ENCODE measurements around the gene SMG9.
"Not testable (repeated sequence)": the region's sequence is repeated elsewhere in the genome, so short reads cannot be mapped to it uniquely, and the experiment has no call there.

SMG9 gene

GRCh38 chr19:43779147-43779819, 24.5 kb upstream of the SMG9 start:
- H3K27me3 ChIP-seq (ENCODE audit: control insufficient read depth, insufficient read depth, low read length): peaks cover 13% of the 10 kb centered on the region
- no peaks in the 10 kb centered on the region for H3K9me3 ChIP-seq (ENCODE audit: control insufficient read depth, insufficient read depth, low read length)
- no peak overlapping the region for H3K27ac ChIP-seq (ENCODE audit: low read depth, low read length)
- H3K36me3 ChIP-seq (ENCODE audit: control insufficient read depth, insufficient read depth, low read length): no peaks in the 10 kb centered on the region
- no peak overlapping the region for H3K4me3 ChIP-seq (ENCODE audit: low read depth, low read length)
- H3K9ac ChIP-seq (ENCODE audit: low read depth, low read length): no peak overlapping the region
- H3K4me1 ChIP-seq (ENCODE audit: control insufficient read depth, insufficient read depth, low read length): peaks cover 21% of the 10 kb centered on the region

GRCh38 chr19:43778651-43779050, 23.9 kb upstream of the SMG9 start:
- Histone ChIP-seq H3K9ac (ENCODE audit: low read depth, low read length) (no peak overlapping the region), H3K4me1 (ENCODE audit: control insufficient read depth, insufficient read depth, low read length) (peaks cover 26% of the 10 kb centered on the region), H3K27me3 (ENCODE audit: control insufficient read depth, insufficient read depth, low read length) (peaks cover 19% of the 10 kb centered on the region), H3K4me3 (ENCODE audit: low read depth, low read length) (no peak overlapping the region), H3K36me3 (ENCODE audit: control insufficient read depth, insufficient read depth, low read length) (no peaks in the 10 kb centered on the region), H3K27ac (ENCODE audit: low read depth, low read length) (no peak overlapping the region), H3K9me3 (ENCODE audit: control insufficient read depth, insufficient read depth, low read length) (no peaks in the 10 kb centered on the region)

- H3K27me3 ChIP-seq (ENCODE audit: control insufficient read depth, insufficient read depth, low read length): peaks cover 34% of the 10 kb centered on the region
- peaks cover 31% of the 10 kb centered on the region for H3K4me1 ChIP-seq (ENCODE audit: control insufficient read depth, insufficient read depth, low read length)
- H3K9me3 ChIP-seq (ENCODE audit: control insufficient read depth, insufficient read depth, low read length): no peaks in the 10 kb centered on the region
- peak overlapping the region; percentile 51 for H3K27ac ChIP-seq (ENCODE audit: low read depth, low read length)
- no peak overlapping the region for H3K4me3 ChIP-seq (ENCODE audit: low read depth, low read length)
- H3K9ac ChIP-seq (ENCODE audit: low read depth, low read length): no peak overlapping the region
- no peaks in the 10 kb centered on the region for H3K36me3 ChIP-seq (ENCODE audit: control insufficient read depth, insufficient read depth, low read length)
Measured at GRCh38 chr19:43777163-43777695, 22.5 kb upstream of the SMG9 start.

DNA sequence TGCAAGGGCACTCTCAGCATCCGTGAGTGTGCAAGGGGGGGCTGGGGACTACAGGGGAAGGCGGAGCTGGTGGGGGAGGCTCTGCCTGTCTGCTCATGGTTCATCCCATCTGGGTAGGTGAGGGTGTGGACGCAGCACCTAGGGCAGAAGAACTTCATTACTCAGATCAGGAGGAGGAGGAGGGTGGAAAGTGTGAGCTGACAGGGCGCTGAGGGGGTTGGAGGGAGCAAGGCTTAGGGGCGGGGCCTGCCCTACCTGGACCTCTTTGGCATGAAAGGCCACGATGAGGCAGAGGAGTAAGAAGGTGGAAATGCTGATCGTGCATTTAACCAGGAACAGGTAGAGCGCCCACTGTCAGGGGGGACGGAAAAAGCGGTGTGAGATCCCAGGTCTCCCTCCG, 21.5 kb upstream of the SMG9 start:
- no peaks in the 10 kb centered on the region for H3K9me3 ChIP-seq (ENCODE audit: control insufficient read depth, insufficient read depth, low read length)
- H3K4me3 ChIP-seq (ENCODE audit: low read depth, low read length): no peak overlapping the region
- peaks cover 31% of the 10 kb centered on the region for H3K4me1 ChIP-seq (ENCODE audit: control insufficient read depth, insufficient read depth, low read length)
- H3K9ac ChIP-seq (ENCODE audit: low read depth, low read length): no peak overlapping the region
- no peak overlapping the region for H3K27ac ChIP-seq (ENCODE audit: low read depth, low read length)
- H3K27me3 ChIP-seq (ENCODE audit: control insufficient read depth, insufficient read depth, low read length): peaks cover 36% of the 10 kb centered on the region
- H3K36me3 ChIP-seq (ENCODE audit: control insufficient read depth, insufficient read depth, low read length): no peaks in the 10 kb centered on the region

- peaks cover 31% of the 10 kb centered on the region for H3K4me1 ChIP-seq (ENCODE audit: control insufficient read depth, insufficient read depth, low read length)
- H3K9ac ChIP-seq (ENCODE audit: low read depth, low read length): no peak overlapping the region
- no peaks in the 10 kb centered on the region for H3K9me3 ChIP-seq (ENCODE audit: control insufficient read depth, insufficient read depth, low read length)
- no peak overlapping the region for H3K4me3 ChIP-seq (ENCODE audit: low read depth, low read length)
- peaks cover 36% of the 10 kb centered on the region for H3K27me3 ChIP-seq (ENCODE audit: control insufficient read depth, insufficient read depth, low read length)
- no peaks in the 10 kb centered on the region for H3K36me3 ChIP-seq (ENCODE audit: control insufficient read depth, insufficient read depth, low read length)
- H3K27ac ChIP-seq (ENCODE audit: low read depth, low read length): no peak overlapping the region
Measured at GRCh38 chr19:43775299-43775890, 20.6 kb upstream of the SMG9 start.

DNA sequence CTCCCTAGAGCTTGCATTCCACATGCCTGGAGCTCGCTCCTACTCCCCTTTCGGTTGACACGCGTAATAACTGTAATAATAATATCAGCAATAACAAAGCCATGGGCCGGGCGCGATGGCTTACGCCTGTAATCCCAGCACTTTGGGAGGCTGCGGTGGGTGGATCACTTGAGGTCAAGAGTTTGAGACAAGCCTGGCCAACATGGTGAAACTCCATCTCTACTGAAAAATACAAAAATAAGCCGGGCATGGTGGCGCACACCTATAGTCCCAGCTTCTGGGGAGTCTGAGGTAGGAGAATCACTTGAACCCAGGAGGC, 20.1 kb upstream of the SMG9 start:
- peaks cover 36% of the 10 kb centered on the region for H3K27me3 ChIP-seq (ENCODE audit: control insufficient read depth, insufficient read depth, low read length)
- H3K9me3 ChIP-seq (ENCODE audit: control insufficient read depth, insufficient read depth, low read length); H3K27ac ChIP-seq (ENCODE audit: low read depth, low read length); H3K36me3 ChIP-seq (ENCODE audit: control insufficient read depth, insufficient read depth, low read length); H3K9ac ChIP-seq (ENCODE audit: low read depth, low read length): not testable (repeated sequence)
- peak overlapping the region; percentile 71; the same call in 1 of the 2 replicates for H3K4me3 ChIP-seq (ENCODE audit: low read depth, low read length)
- H3K4me1 ChIP-seq (ENCODE audit: control insufficient read depth, insufficient read depth, low read length): peaks cover 30% of the 10 kb centered on the region

- Histone ChIP-seq H3K27ac (ENCODE audit: low read depth, low read length) (no peak overlapping the region), H3K36me3 (ENCODE audit: control insufficient read depth, insufficient read depth, low read length) (no peaks in the 10 kb centered on the region), H3K9me3 (ENCODE audit: control insufficient read depth, insufficient read depth, low read length) (no peaks in the 10 kb centered on the region), H3K9ac (ENCODE audit: low read depth, low read length) (no peak overlapping the region; the same call in 1 of the 2 replicates), H3K4me1 (ENCODE audit: control insufficient read depth, insufficient read depth, low read length) (peaks cover 24% of the 10 kb centered on the region), H3K4me3 (ENCODE audit: low read depth, low read length) (peak overlapping the region; percentile 71), H3K27me3 (ENCODE audit: control insufficient read depth, insufficient read depth, low read length) (peaks cover 36% of the 10 kb centered on the region)
Measured at GRCh38 chr19:43774103-43774939, 19.6 kb upstream of the SMG9 start.

DNA sequence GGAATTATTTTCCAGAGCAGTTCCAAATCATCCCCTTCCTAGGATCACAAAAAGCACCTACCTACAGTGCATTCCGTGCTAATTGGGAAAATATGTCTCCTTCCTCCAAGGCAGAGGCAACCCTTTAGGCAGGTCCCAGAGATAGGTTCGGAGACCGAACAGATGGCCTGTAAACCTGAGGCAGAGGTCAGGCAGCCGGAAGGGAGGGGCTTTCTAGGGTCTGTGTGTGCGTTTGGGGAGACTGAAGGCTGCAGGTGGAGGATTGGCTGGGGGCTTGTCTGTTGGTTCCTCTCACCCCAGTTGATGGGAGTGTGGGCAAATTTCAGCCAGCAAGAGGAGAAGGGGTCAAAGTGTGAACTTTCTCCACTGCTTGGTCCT, 19.0 kb upstream of the SMG9 start:
- Histone ChIP-seq H3K9ac (ENCODE audit: low read depth, low read length) (no peak overlapping the region; the same call in 1 of the 2 replicates), H3K27ac (ENCODE audit: low read depth, low read length) (no peak overlapping the region), H3K36me3 (ENCODE audit: control insufficient read depth, insufficient read depth, low read length) (no peaks in the 10 kb centered on the region), H3K9me3 (ENCODE audit: control insufficient read depth, insufficient read depth, low read length) (no peaks in the 10 kb centered on the region), H3K4me3 (ENCODE audit: low read depth, low read length) (peak overlapping the region; percentile 71), H3K4me1 (ENCODE audit: control insufficient read depth, insufficient read depth, low read length) (peaks cover 22% of the 10 kb centered on the region), H3K27me3 (ENCODE audit: control insufficient read depth, insufficient read depth, low read length) (peaks cover 36% of the 10 kb centered on the region)

GRCh38 chr19:43769256-43769655, 14.5 kb upstream of the SMG9 start:
- Histone ChIP-seq H3K36me3 (ENCODE audit: control insufficient read depth, insufficient read depth, low read length) (no peaks in the 10 kb centered on the region), H3K9ac (ENCODE audit: low read depth, low read length) (no peak overlapping the region), H3K9me3 (ENCODE audit: control insufficient read depth, insufficient read depth, low read length) (no peaks in the 10 kb centered on the region), H3K4me3 (ENCODE audit: low read depth, low read length) (no peak overlapping the region), H3K27me3 (ENCODE audit: control insufficient read depth, insufficient read depth, low read length) (peaks cover 23% of the 10 kb centered on the region), H3K4me1 (ENCODE audit: control insufficient read depth, insufficient read depth, low read length) (peaks cover 16% of the 10 kb centered on the region; the same call in 1 of the 2 replicates), H3K27ac (ENCODE audit: low read depth, low read length) (no peak overlapping the region)

- Histone ChIP-seq H3K27ac (ENCODE audit: low read depth, low read length) (no peak overlapping the region), H3K9me3 (ENCODE audit: control insufficient read depth, insufficient read depth, low read length) (no peaks in the 10 kb centered on the region), H3K4me1 (ENCODE audit: control insufficient read depth, insufficient read depth, low read length) (peaks cover 9% of the 10 kb centered on the region; the same call in 1 of the 2 replicates), H3K4me3 (ENCODE audit: low read depth, low read length) (no peak overlapping the region), H3K36me3 (ENCODE audit: control insufficient read depth, insufficient read depth, low read length) (no peaks in the 10 kb centered on the region), H3K9ac (ENCODE audit: low read depth, low read length) (no peak overlapping the region), H3K27me3 (ENCODE audit: control insufficient read depth, insufficient read depth, low read length) (peaks cover 15% of the 10 kb centered on the region)
Measured at GRCh38 chr19:43768273-43769050, 13.7 kb upstream of the SMG9 start.

Data from HUES48 (cell line).